C4-2B (cell line): Measurements from ENCODE around the gene FAM131A.
A peak's percentile ranks its signal among the peaks of the same experiment; 100 is the strongest.

Experiments
- H3K27ac ChIP-seq: fragments of 450-650 bp; 2 replicates; pipeline ENCODE4 v1.5.1; 2017
- CTCF ChIP-seq: fragments of 450-650 bp; conservative IDR thresholded peaks from 2 replicates; pipeline ENCODE4 v1.5.1; 2017; ENCODE audit warnings: mild to moderate bottlenecking
- ZFX ChIP-seq: fragments of 450-650 bp; IDR thresholded peaks from 2 replicates; pipeline ENCODE4 v1.6.1; 2017

FAM131A gene

GRCh38 chr3:184359610-184360009 is 22.2 kb downstream of the FAM131A start:
- no peak overlapping the region; the same call in 1 of the 2 replicates for H3K27ac ChIP-seq
- TF ChIP-seq CTCF: no peak

GRCh38 chr3:184360070-184360928 is 22.9 kb downstream of the FAM131A start:
- no peak for TF ChIP-seq CTCF
- no peak for TF ChIP-seq ZFX
- peak overlapping the region; percentile 96 for H3K27ac ChIP-seq

- peak overlapping the region; percentile 96 for H3K27ac ChIP-seq
- peak; percentile 55; the same call in 1 of the 2 replicates for TF ChIP-seq ZFX
- no peak for TF ChIP-seq CTCF
Observed at GRCh38 chr3:184360929-184361531, 23.6 kb downstream of the FAM131A start.

- peak within 1 kb of the TSS; percentile 96 for H3K27ac ChIP-seq
- 0 out of 2 replicates have a peak, but pooled peaks have one; percentile 32 for TF ChIP-seq ZFX
- no peak for TF ChIP-seq CTCF
Observed at GRCh38 chr3:184361532-184361931, 24.1 kb downstream of the FAM131A start, which contains the start of the genes CLCN2 and POLR2H. TSS of gene CLCN2 (minus strand) at chr3:184361605. CDS start at chr3:184361479, 126 bp downstream. TSS of gene POLR2H (plus strand) at chr3:184361710. CDS start at chr3:184363493, 1,783 bp downstream.

GRCh38 chr3:184361932-184362667 is 24.7 kb downstream of the FAM131A start:
- peak; percentile 38; the same call in 1 of the 2 replicates for TF ChIP-seq ZFX
- no peak for TF ChIP-seq CTCF
- H3K27ac ChIP-seq: peak overlapping the region; percentile 96

- TF ChIP-seq ZFX (peak; percentile 75; the same call in 1 of the 2 replicates), CTCF (peak; percentile 85)
- H3K27ac ChIP-seq: peak overlapping the region; percentile 96
Observed at GRCh38 chr3:184362668-184363546, 25.5 kb downstream of the FAM131A start.
